ENCODE data around the gene DVL1. TPM values are rescaled to one million over a fixed set of nuclear protein-coding genes. Genes with fewer than 3 reads are reported as not detected.

DVL1 gene
- polyA plus RNA-seq, 3 donors: 0.41 to 29.8 (median 0.55) TPM

DNA sequence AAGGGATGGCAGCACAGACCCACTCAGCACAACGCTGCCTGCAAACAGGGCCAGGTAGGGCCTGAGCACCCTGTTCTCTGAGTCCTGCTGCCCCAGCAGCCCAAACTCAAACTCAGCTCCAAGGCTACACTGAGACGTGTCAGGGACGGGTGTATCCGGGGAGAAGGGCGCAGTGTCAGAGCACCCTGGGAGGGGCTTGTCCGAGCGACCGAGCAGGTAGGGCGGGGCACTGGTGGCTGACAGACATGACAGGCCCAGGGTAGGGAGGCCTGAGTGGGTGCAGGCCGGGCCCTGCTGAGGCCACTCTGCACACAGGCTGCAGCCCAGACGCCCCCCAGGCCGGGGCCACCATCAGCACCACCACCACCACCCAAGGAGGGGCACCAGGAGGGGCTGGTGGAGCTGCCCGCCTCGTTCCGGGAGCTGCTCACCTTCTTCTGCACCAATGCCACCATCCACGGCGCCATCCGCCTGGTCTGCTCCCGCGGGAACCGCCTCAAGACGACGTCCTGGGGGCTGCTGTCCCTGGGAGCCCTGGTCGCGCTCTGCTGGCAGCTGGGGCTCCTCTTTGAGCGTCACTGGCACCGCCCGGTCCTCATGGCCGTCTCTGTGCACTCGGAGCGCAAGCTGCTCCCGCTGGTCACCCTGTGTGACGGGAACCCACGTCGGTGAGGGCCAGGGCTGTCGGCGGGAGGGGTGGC is 63.5 kb downstream of the DVL1 start:
- no peak for TF ChIP-seq CTCF (IDR thresholded peaks at IDR 0.05)
- Histone ChIP-seq H3K79me2 (ENCODE audit: insufficient read depth, low read length) (no peaks in the 10 kb centered on the region), H3K4me3 (replicated peaks in 1 of 3; ENCODE audit: low read depth in 2 of 3, low read length in 3 of 3) (no peak overlapping the region), H3K4me2 (replicated peaks; ENCODE audit: extremely low read depth, low read length, poor library complexity, severe bottlenecking) (no peak overlapping the region), H3K4me1 (ENCODE audit: control insufficient read depth in 1 of 2, insufficient read depth in 2 of 2, low read length in 2 of 2) (no peaks in the 10 kb centered on the region), H3K27me3 (ENCODE audit: control insufficient read depth in 2 of 2, insufficient read depth in 2 of 2, low read length in 2 of 2) (no peaks in the 10 kb centered on the region), H3K27ac (ENCODE audit: low read depth in 1 of 2, low read length in 2 of 2) (no peak overlapping the region), H3K36me3 (replicated peaks in 1 of 2; ENCODE audit: control insufficient read depth in 1 of 2, insufficient read depth in 2 of 2, low read length in 2 of 2) (no peaks in the 10 kb centered on the region), H2AFZ (ENCODE audit: insufficient read depth, low read depth, low read length, poor library complexity, severe bottlenecking) (no peak overlapping the region), H4K20me1 (ENCODE audit: insufficient read depth, low read length) (no peaks in the 10 kb centered on the region), H3K9me3 (replicated peaks in 1 of 2; ENCODE audit: control insufficient read depth in 1 of 2, insufficient read depth in 1 of 2, low read length in 2 of 2) (no peaks in the 10 kb centered on the region), H3K9ac (ENCODE audit: insufficient read depth, low read length, poor library complexity, severe bottlenecking) (no peak overlapping the region)
- H3K4me3 Mint-ChIP-seq: no peak overlapping the region
- DNase-seq: no peak
- no peaks in the 10 kb centered on the region for H3K36me3 Mint-ChIP-seq
- H3K9me3 Mint-ChIP-seq: peaks cover 0 to 8% (median 0%) of the 10 kb centered on the region in 7 donors
- no peaks in the 10 kb centered on the region for H3K4me1 Mint-ChIP-seq
- peaks cover 0 to 4% (median 1%) of the 10 kb centered on the region in 3 donors for H3K27me3 Mint-ChIP-seq (ENCODE audit: low read depth in 3 of 3)
- H3K27ac Mint-ChIP-seq: no peak overlapping the region
- intact Hi-C loops (cut with micrococcal nuclease): no loop called here
- 83% methylated on average over 34 of the region's 37 CpGs for WGBS (ENCODE audit: insufficient coverage)

Small RNA genes lying within 50 kb of the gene (small RNA-seq; reads per million reads assigned to genes)
- gene MIR6726 (ENCODE audit: insufficient read length, low read depth): not detected

Other genes starting within 250 kb of the DVL1 start
- gene C1orf159, start 233.3 kb downstream of the DVL1 start, polyA plus RNA-seq: 10 to 100 TPM in 1 of 3 donors, 1 to 10 TPM in 2; 3.0 to 18.8 (median 3.3) TPM
- gene TTLL10, start 175.5 kb downstream of the DVL1 start, polyA plus RNA-seq: under 1 TPM in 1 of 3 donors, not detected in 2; 0.06 TPM
- gene TNFRSF18, start 142.8 kb downstream of the DVL1 start, polyA plus RNA-seq: not detected
- under 1 TPM in 1 of 3 donors, not detected in 2; 0.05 TPM for gene TNFRSF4, start 135.3 kb downstream of the DVL1 start, polyA plus RNA-seq
- 10 to 100 TPM; 81.7 to 98.9 (median 89.0) TPM for gene SDF4, start 117.4 kb downstream of the DVL1 start, polyA plus RNA-seq
- gene B3GALT6, start 117.2 kb downstream of the DVL1 start, polyA plus RNA-seq: 1 to 10 TPM; 1.9 to 8.8 (median 7.2) TPM
- gene C1QTNF12, start 102.7 kb downstream of the DVL1 start, polyA plus RNA-seq: 1 to 10 TPM in 1 of 3 donors, not detected in 2; 1.1 TPM
- gene UBE2J2, start 75.6 kb downstream of the DVL1 start, polyA plus RNA-seq: 10 to 100 TPM; 36.5 to 83.2 (median 72.1) TPM
- 1 to 10 TPM in 1 of 3 donors, not detected in 2; 6.0 TPM for gene SCNN1D, start 69.0 kb downstream of the DVL1 start, polyA plus RNA-seq
- gene ACAP3, start 41.5 kb downstream of the DVL1 start, polyA plus RNA-seq: 100 to 1,000 TPM in 1 of 3 donors, 1 to 10 TPM in 2; 3.5 to 132 (median 4.0) TPM
- 10 to 100 TPM; 13.8 to 27.4 (median 14.8) TPM for gene PUSL1, start 40.8 kb downstream of the DVL1 start, polyA plus RNA-seq
- gene INTS11, start 24.8 kb downstream of the DVL1 start, polyA plus RNA-seq: 100 to 1,000 TPM in 1 of 3 donors, 10 to 100 TPM in 2; 46.2 to 154 (median 49.6) TPM
- gene CPTP, start 24.6 kb downstream of the DVL1 start, polyA plus RNA-seq: 1 to 10 TPM; 6.4 to 7.7 (median 7.4) TPM
- under 1 TPM in 1 of 3 donors, not detected in 2; 0.45 TPM for gene TAS1R3, start 18.1 kb downstream of the DVL1 start, polyA plus RNA-seq
- not detected for gene MXRA8, start 9.1 kb upstream of the DVL1 start, polyA plus RNA-seq
- gene AURKAIP1, start 25.8 kb upstream of the DVL1 start, polyA plus RNA-seq: 100 to 1,000 TPM in 2 of 3 donors, 10 to 100 TPM in 1; 59.1 to 160 (median 134) TPM
- 100 to 1,000 TPM in 1 of 3 donors, 10 to 100 TPM in 1, 1 to 10 TPM in 1; 8.6 to 178 (median 10.4) TPM for gene CCNL2, start 49.9 kb upstream of the DVL1 start, polyA plus RNA-seq
- gene MRPL20, start 57.9 kb upstream of the DVL1 start, polyA plus RNA-seq: 100 to 1,000 TPM in 2 of 3 donors, 10 to 100 TPM in 1; 84.3 to 186 (median 156) TPM
- gene ANKRD65, start 71.9 kb upstream of the DVL1 start, polyA plus RNA-seq: under 1 TPM in 1 of 3 donors, not detected in 2; 0.04 TPM
- gene VWA1, start 86.3 kb upstream of the DVL1 start, polyA plus RNA-seq: not detected
- not detected for gene ATAD3C, start 100.3 kb upstream of the DVL1 start, polyA plus RNA-seq
- 10 to 100 TPM in 1 of 3 donors, 1 to 10 TPM in 2; 2.3 to 23.3 (median 2.3) TPM for gene ATAD3B, start 122.3 kb upstream of the DVL1 start, polyA plus RNA-seq
- gene ATAD3A, start 162.7 kb upstream of the DVL1 start, polyA plus RNA-seq: 10 to 100 TPM in 1 of 3 donors, 1 to 10 TPM in 2; 4.1 to 14.0 (median 6.4) TPM
- not detected for gene TMEM240, start 191.2 kb upstream of the DVL1 start, polyA plus RNA-seq
- 100 to 1,000 TPM in 2 of 3 donors, 10 to 100 TPM in 1; 88.1 to 168 (median 138) TPM for gene SSU72, start 225.4 kb upstream of the DVL1 start, polyA plus RNA-seq

All from CD14-positive monocyte (primary cell).